HG02588 (cell line): Measurements from ENCODE around the gene ARHGEF12.

Experiments
- ATAC-seq: cut with Tn5 transposase; IDR thresholded peaks from one replicate; pipeline ENCODE4 v1.9.1; 2021; ENCODE audit warnings: mild to moderate bottlenecking, moderate library complexity; ENCODE audit not compliant: unreplicated experiment

The ARHGEF12 gene, protein sequence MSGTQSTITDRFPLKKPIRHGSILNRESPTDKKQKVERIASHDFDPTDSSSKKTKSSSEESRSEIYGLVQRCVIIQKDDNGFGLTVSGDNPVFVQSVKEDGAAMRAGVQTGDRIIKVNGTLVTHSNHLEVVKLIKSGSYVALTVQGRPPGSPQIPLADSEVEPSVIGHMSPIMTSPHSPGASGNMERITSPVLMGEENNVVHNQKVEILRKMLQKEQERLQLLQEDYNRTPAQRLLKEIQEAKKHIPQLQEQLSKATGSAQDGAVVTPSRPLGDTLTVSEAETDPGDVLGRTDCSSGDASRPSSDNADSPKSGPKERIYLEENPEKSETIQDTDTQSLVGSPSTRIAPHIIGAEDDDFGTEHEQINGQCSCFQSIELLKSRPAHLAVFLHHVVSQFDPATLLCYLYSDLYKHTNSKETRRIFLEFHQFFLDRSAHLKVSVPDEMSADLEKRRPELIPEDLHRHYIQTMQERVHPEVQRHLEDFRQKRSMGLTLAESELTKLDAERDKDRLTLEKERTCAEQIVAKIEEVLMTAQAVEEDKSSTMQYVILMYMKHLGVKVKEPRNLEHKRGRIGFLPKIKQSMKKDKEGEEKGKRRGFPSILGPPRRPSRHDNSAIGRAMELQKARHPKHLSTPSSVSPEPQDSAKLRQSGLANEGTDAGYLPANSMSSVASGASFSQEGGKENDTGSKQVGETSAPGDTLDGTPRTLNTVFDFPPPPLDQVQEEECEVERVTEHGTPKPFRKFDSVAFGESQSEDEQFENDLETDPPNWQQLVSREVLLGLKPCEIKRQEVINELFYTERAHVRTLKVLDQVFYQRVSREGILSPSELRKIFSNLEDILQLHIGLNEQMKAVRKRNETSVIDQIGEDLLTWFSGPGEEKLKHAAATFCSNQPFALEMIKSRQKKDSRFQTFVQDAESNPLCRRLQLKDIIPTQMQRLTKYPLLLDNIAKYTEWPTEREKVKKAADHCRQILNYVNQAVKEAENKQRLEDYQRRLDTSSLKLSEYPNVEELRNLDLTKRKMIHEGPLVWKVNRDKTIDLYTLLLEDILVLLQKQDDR (N-terminal part only)

DNA sequence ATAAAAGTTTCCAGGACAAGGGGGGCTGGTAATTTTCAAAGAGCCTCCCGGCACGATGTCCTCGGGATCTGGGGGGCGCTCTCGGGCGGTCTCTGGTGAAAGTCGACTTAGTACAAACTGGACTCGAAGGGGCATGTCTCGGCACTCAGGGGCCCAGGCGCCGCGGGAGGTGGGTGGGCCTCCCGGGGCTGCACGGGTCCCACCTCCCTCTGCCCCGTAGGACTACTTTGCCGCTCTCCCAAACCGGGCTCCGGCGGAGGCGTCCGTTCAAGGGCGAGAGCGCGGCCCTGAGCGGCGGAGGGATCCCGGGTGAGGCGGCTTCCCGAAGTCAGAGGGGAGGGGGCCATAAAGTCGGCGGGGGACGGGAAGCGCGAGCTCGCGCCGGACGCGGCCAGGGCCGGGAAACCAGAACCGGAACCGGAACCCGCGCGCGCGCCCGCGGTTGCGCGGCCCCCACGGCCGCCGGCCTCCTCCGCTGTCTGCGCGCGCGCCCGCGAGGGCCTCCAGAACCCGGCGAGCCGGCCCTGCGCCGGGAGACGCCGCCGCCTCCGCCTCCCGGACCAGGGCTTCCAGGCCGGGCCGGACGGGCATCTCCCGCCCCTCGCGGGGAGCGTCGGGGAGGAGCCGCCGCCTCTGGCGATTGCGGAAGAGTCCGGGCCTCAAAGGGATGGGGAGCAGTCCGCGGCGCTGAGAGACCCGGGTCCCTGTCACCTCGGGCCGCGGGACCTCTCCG is at the start of gene ARHGEF12:
Gene ARHGEF12 (plus strand): TSS at position 506 of the 733 bp plus-strand sequence. CDS start 831 bp downstream, outside the sequence.
- ATAC-seq, result peak; percentile 65

DNA sequence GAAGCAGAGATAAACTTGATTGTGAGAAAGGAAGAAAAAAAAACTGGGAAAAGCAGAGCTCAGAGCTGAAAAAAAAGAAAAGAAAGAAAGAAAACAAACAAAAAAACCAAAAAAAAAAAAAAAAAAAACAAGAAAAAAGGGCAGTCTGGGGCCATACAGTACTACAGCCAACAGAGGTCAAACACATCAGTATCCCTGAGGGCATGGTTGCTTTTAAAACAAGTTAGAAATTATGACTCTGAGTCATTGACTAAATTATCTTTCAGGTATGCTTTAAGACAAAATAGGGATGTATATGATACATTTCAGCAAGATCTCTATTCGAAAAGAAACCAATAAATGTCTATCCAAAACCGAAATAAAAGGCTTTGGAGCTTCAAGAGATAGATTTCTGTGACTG is 48.2 kb upstream of the ARHGEF12 start:
- ATAC-seq, result no peak

DNA sequence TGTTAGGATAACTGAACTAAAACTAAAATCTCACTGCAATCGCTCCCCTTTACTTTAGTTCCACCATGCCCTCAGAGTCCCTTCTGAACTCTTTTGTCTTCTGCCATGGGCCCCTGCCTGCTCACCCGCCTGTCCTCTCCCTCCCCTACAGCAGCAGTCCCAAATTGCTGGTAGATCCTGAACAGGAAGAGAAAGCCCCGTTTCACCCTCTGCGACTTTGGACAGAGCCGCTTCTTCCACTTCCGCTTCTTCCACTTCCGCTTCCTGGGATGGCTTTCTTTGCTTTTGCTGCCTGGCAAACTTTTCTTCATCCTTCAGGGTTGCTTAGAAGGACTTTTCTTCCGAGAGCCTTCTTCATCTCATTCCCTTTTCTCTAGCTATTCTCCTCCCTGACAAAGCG is 46.8 kb upstream of the ARHGEF12 start:
- no peak for ATAC-seq

DNA sequence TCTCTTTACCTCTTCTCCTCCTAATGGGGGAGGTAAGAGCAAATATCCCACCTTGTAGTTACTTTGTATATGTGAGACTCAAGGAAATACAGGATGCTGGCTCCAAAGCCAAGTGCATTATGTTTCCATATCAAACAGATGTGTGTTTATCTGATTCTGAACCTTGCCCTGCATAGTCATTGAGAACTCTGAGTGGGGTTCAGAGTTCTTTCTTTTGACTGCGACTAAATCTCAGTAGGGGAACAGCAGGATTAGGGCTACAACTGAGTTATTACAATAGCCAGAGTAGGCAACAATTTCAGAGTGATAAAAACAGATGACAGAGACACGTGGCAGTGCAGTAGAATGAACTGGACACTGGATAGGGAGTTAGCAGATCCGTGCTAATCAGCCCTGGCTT is 45.3 kb upstream of the ARHGEF12 start:
- no peak for ATAC-seq

DNA sequence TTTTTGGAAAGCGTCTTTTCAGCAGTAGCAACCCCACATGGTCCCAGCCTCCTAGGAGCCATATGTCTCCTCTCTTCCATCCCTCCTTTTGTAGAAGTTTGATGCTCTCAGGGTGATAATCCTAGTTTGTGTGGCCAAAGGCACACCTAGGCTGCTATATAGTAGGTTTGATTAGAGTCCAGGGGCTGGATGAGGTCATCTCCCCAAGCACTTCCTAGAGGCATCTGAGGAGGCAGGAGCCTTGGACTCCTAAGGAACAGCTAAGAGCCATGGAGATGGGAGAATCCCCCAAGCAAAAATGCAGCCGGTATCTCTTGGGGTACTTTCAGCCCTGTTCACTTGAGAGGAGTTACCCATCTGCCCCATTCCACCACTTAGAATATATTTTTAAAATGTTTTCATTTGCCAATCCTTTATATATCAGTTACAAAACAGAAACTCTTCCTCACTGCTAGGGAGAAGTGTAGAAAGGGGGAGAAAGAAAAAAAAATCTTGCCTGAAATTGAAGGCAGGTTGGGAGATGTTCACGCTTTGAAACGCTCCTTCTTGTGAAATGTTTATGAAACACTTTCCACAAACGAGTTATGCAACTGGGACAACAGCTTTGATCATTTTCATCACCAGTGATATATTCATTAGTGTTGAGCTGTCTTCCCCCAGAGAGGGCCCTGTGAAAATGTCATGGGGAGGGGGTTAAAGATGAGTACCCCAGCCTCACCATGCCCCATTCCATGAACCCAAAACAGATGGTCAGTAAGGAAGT is 43.0 kb upstream of the ARHGEF12 start:
- no peak for ATAC-seq

DNA sequence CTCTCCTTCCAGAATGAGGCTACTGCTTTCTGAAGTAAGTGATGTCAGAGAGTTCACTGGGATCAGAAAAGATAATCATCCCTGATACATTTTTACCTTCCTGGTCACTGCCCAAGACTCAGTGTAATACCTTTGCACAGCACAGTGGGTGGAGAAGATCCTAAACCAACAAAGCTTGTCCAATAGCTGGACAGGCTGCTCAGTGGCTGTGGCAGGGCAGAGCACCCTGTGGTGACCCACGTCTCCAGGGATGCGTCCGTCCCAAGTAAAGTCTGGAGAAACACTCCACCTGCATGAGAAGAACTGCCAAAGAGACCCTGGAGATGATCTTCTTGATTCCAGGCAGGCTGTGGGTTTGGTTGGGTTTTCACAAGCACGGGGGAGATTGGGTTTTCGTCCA is 42.1 kb upstream of the ARHGEF12 start:
- ATAC-seq, result no peak

DNA sequence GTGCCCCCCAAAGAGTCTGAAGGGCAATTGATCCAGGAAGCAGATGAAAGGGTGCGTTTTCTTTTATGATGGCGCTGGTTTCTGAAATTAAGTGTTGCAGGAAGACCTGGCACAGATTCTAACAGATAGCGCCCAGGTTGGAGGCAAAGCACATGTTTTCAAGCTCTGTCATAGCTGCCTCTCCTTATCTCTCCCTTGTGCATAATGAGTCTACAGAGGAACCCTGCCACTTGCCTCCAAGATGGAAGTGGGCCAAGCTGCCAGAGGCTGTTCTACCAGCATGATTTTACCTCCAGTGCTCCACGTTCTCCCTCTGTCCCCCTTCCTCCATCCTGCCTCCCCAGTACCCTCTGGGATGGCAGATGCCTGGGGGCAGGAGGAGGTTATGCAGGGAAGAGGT is 41.1 kb upstream of the ARHGEF12 start:
- ATAC-seq, result no peak

DNA sequence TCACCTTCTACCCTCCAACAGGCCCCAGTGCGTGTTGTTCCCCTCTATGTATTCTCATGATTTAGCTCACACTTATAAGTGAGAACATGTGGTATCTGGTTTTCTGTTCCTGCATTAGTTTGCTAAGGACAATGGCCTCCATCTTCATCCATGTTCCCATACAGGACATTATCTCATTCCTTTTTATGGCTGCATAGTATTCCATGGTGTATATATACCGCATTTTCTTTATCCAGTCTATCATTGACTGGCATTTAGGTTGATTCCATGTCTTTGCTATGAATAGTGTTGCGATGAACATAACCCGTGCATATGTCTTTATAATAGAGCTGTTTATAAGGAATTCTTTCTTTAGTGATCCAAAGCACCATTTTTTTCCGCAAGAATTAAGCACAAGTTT is 39.7 kb upstream of the ARHGEF12 start:
- no peak for ATAC-seq

DNA sequence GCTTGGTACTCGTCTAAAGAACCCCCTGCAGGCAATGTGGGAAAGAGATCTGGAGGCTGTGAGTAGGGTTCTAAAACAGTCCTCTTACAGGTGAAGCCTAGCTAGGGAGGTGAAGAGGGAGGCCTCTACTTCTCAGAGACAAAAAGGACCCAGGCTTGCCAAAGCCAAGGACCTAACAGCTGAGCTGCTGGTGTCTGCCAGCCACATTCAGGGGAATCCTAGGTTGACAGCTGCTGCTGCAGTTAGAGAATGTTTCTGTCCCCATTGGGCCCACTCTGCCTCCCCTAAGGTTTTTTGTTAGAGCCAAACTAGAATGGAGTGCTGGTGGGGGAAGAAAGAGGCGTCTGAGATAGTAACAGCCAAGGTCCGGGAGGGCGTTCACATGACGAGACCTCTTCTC is 37.8 kb upstream of the ARHGEF12 start:
- ATAC-seq, result no peak

DNA sequence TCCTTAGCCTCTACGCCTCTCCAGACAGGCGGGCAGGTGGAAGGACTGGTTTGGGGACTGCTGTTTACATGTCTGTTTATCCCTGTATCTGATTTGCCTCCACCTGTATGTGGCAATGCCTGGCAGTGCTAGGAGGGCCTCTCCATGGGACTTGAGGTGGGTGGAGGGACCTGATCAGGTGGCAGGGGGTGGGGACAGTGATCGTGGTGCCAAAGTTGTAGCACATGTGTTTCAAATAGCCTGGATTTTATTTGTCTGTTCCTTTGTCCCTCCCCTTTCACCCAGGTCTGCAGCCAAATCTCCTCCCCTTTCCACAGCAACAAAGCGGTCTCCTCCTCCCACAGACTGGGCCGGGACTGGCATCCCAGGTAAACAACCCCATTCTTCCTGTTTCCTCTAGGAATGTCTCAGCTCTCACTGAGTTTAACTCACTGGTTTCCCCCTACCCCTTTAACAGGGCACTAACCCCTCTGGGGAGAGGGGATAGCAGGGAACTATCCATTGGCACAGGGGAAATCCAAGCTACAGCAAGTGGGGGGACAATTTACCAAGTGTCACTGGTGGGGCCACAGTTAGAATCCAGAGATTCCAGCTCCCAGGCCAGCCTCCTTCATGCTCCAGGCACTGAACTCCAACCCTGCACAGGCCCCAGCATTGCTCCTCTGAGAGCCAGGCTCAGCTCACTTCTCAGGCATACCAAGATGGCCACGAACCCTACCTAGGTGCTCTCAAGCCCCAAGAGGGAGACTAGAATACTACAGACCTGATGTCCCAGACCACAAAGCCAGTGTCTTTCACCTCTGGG is 34.0 kb upstream of the ARHGEF12 start:
- ATAC-seq, result no peak

DNA sequence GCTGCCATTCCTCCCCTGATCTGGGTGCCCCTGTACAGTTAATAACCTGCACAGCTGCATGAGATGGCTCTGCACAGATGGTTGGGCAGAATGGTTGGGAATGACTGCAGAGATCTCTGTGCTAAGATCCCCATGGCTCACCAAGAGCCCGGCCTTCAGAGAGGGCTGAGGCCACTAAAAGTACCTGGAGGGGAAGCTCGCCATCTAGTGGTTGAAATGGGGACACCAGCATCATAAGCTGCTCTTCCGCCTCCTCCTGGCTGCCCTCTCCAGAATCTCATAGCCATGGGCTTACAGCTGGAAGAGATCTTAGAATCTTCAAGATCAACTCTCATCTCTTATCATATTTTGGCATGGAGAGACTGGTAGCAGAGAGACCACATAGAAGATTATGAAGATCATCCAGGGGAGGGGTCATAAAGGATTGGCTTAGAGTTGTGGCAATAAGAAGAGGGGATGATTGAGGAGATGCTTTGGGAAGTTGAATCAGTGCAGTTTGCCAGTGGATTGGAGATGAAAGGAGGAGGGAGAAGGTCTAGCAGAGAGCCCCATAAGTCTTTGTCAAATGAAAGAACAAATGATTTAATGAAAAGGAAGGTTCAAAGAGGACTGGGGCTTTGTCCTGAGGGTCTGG is 33.1 kb upstream of the ARHGEF12 start:
- peak; percentile 65 for ATAC-seq

DNA sequence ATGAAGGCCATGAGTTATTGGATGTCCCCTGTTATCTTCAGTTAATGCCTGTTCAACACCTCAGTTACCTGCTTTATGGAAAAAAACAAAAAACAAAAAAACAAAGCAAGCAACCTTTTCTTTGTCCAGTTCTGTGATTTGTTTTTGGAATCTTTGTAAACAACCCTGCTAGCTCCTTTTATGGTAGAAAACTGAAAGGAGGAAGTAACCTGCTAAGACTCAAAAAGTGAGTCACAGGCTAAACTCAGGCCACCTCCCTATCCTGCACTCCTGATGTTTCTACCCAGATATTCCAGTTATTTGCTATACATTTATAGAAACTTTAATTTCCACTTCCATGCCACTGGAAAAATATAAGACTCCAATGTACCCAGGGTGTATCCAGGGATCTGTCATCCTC is 31.7 kb upstream of the ARHGEF12 start:
- ATAC-seq, result no peak

DNA sequence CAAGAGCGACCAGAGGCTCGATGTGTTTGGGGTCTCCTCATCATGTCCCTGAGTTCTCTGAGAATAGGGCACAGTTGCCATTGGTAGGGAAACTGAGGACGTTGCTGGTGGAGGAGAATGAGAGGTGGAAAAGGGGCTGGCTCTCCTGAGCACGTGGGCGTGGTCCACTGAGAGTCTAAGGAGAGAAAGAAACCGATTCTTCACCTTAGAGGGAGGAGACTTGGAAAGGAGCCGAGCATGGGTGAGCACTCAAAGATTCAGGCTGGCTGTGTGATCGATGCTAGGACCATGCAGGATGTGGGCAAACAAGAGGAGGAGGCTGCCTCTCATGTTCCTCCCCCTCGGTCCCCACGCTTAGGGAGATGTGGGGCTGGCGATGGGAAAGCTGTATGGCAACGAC is 30.9 kb upstream of the ARHGEF12 start:
- ATAC-seq, result no peak

DNA sequence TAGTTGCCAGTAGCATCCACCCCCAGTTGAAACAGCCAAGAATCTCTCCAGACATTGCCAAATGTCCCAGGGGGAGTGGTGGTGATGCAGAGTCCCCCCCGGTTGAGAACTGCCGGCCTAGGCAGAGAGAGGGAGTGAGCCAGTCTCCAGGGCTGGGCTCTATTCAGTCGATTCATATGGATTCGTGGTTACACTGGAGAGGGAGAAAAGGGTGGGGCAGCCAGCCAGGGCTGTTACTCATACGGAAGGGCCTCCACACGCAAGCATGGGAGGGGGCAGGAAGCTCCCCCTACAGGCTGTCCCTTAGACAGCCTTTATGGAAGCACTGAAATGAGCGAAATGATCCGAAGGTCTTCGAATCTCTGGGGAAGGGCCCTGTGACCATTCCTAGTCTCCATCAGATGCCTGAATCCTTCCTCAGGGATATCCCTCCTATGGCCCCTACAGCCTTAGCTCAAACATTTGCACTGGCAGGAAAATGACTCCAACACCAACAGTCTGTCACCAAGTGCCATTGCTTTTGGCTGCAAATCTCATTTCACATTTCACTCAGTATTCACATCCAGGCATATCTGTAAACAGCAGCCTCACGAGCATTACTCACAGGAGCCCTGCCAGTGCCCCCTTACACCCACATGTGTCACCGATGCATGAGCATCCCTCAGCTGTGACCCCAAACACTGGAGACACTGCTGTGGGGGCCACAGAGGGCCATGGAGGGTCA is 29.5 kb upstream of the ARHGEF12 start:
- no peak for ATAC-seq

DNA sequence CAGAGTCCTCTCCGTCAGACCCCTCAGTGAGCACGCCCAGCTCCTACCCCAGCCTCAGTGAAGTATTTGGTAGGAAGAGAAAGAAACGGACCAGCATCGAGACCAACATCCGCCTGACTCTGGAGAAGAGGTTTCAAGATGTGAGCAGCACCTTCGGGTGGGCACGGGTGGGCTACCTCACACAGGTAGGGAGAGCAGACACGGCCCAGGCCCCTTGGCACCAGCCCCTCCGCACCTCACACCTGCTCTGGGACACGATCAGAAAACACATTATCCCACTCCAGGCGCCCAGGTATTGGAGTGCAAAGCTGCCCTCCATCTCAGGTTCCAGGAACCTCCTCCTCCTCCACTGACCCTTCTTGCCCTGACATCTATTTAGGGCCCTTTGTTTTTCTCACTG is 28.7 kb upstream of the ARHGEF12 start:
- no peak for ATAC-seq

DNA sequence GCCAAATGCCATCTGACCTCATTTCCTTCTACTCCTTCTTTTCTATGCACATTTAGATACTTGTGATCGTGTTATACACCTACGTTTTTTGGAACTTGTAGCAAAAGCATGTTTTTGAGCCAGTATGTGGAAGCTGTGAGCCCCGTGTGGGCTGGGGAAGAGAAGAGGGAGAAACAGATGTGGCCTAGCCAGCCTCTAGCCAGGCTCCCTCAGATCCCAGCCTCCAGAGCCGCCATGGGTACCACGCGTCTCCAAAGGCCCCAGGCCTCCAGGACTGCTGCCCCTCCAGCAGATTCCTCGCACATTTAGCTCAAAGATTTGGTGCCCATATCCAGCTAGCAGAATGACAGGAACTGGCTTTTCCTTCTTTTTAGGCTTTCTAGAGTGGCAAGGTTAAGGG is 28.1 kb upstream of the ARHGEF12 start:
- no peak for ATAC-seq

DNA sequence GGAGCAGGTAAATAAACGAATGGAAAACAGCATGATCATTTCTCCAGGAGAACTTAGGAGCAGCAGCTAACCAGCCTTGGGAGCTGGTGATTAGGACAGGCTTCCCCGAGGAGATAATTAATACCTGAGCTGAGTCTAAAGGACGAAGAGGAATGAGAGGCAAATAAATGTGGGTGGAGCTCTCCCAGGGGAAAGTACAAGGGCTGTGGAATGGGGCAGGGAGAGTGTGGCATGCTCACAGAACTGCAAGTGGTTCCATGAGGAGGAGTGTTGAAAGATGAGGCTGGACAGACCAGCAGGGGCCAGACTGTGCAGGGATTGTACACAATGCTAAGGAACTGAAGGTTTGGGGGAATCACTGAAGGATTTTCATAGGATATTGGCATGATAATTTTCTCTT is 25.3 kb upstream of the ARHGEF12 start:
- ATAC-seq, result no peak

DNA sequence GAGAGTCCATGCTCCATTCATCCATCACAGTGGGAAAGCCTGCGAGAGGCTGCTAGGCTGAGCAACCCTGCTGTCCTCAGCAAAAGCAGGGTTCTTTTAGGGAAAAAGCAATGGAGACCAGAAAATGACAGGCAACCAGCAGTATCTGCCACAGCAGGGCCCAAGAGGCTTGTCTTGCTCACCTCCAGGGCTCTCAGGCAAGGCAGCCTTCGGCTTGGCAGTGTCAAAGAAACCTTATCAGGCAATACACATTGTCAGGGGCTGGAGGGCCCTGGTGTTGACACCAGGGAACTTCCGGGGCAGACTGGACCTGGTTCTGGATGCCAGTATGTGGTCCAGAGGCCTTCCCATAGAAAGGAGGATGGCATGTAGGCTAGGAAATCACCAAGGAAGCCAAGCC is 21.4 kb upstream of the ARHGEF12 start:
- ATAC-seq, result no peak
